K562 (cell line): ENCODE results near the gene CFAP58. TPM values are rescaled to one million over a fixed set of nuclear protein-coding genes. Genes with fewer than 3 reads are reported as not detected.
A peak's percentile ranks its signal among the peaks of the same experiment; 100 is the strongest.

Experiments used
- C11orf30 ChIP-seq: fragments of 450-650 bp; IDR thresholded peaks from 2 replicates; pipeline ENCODE4 v1.6.1; 2016; ENCODE audit warnings: low read depth, mild to moderate bottlenecking
- CCNT2 ChIP-seq: IDR thresholded peaks from 2 replicates; pipeline ENCODE4 v1.6.1; 2011; ENCODE audit warnings: borderline replicate concordance, low read depth, mild to moderate bottlenecking, moderate library complexity, mixed read lengths, low read length; ENCODE audit not compliant: insufficient read length; ENCODE audit errors: extremely low read depth
- FUS ChIP-seq: fragments of 200-400 bp; formaldehyde crosslinking; optimal IDR thresholded peaks from 2 replicates; pipeline ENCODE3; 2017; ENCODE audit warnings: low read depth, low read length
- HDAC1 ChIP-seq, 2 experiments: fragments of 450-650 bp; IDR thresholded peaks; 2 replicates each; pipeline ENCODE4 v1.6.1; 2016 to 2017; ENCODE audit warnings: inconsistent platforms in 1 of 2, mild to moderate bottlenecking in 1 of 2, moderate library complexity in 1 of 2
- JUND ChIP-seq, 2 experiments: IDR thresholded peaks; 2 replicates in 1 of 2; 3 replicates in 1 of 2; pipeline ENCODE4 v1.6.1; 2011; ENCODE audit warnings: borderline replicate concordance in 2 of 2, low read depth in 2 of 2, low read length in 2 of 2, improper control_type of control experiment in 1 of 2, missing biosample characterization in 1 of 2, missing genetic modification characterization in 1 of 2, missing genetic modification reagents in 1 of 2
- MXI1 ChIP-seq: IDR thresholded peaks from 2 replicates; pipeline ENCODE4 v1.6.1; 2011; ENCODE audit warnings: low read depth, mild to moderate bottlenecking, improper control_type of control experiment, low read length
- RAD21 ChIP-seq, 2 experiments: fragments of 250-450 bp in 1 of 2; fragments of 450-650 bp in 1 of 2; sonication (Bioruptor Pico) in 1 of 2; formaldehyde crosslinking in 1 of 2; IDR thresholded peaks in 1 of 2; conservative IDR thresholded peaks in 1 of 2; 2 replicates each; pipeline versions ENCODE4 v1.4.0 to v1.8.0; 2020 to 2022; ENCODE audit warnings: mild to moderate bottlenecking in 2 of 2, moderate library complexity in 1 of 2
- SMAD3 ChIP-seq: fragments of 450-650 bp; formaldehyde crosslinking; conservative IDR thresholded peaks from 2 replicates; pipeline ENCODE4 v1.4.0; 2020; ENCODE audit warnings: mild to moderate bottlenecking
- SP1 ChIP-seq: sonication (generic); formaldehyde crosslinking; IDR thresholded peaks from 2 replicates; pipeline ENCODE4 v1.8.1; 2022; ENCODE audit warnings: mild to moderate bottlenecking, missing genetic modification reagents
- VEZF1 ChIP-seq: fragments of 200-800 bp; sonication (Bioruptor generic); IDR thresholded peaks from 2 replicates; pipeline ENCODE4 v1.6.1; 2017; ENCODE audit warnings: missing genetic modification characterization, missing compliant biosample characterization
- XRCC5 ChIP-seq: fragments of 200-400 bp; formaldehyde crosslinking; IDR thresholded peaks from 2 replicates; pipeline ENCODE4 v1.6.1; 2017; ENCODE audit warnings: low read depth, mild to moderate bottlenecking, low read length
- ZNF316 ChIP-seq: fragments of 450-650 bp; IDR thresholded peaks from 2 replicates; pipeline ENCODE4 v1.6.1; 2016
- ZNF347 ChIP-seq: fragments of 450-650 bp; formaldehyde crosslinking; IDR thresholded peaks from 2 replicates; pipeline ENCODE4 v1.4.0; 2020; ENCODE audit warnings: low read depth, mild to moderate bottlenecking, moderate library complexity
- ZNF444 ChIP-seq: fragments of 250-450 bp; sonication (Bioruptor Pico); IDR thresholded peaks from 2 replicates; pipeline ENCODE4 v1.4.0; 2020; ENCODE audit warnings: mild to moderate bottlenecking, moderate library complexity
- ZNF639 ChIP-seq, 2 experiments: fragments of 200-800 bp in 1 of 2; sonication (Bioruptor generic) in 1 of 2; sonication (generic) in 1 of 2; formaldehyde crosslinking in 1 of 2; IDR thresholded peaks in 1 of 2; conservative IDR thresholded peaks in 1 of 2; 2 replicates each; pipeline versions ENCODE4 v1.5.0 to v1.6.1; 2016 to 2020; ENCODE audit warnings: missing compliant biosample characterization in 1 of 2, missing genetic modification characterization in 1 of 2, missing genetic modification reagents in 1 of 2
- polyA plus RNA-seq, 8 experiments: library from polyadenylated mRNA; depleted of rRNA in 4 of 8; stranded (reverse) in 5 of 8; unstranded in 3 of 8; fragments of >200 nt; fragmentation: Nextera tagmentation in 2 of 8; fragmentation: Illumina TruSeq in 1 of 8; extraction: Ambion mirVana in 2 of 8; extraction: Trizol in 1 of 8; gene quantifications; 2 replicates each; pipeline versions ENCODE4 v1.2.1 to v1.2.3, GENCODE V29; 2011 to 2014; ENCODE audit warnings: inconsistent platforms in 1 of 8, missing spikeins in 1 of 8
- total RNA-seq, 7 experiments: library from RNA; depleted of rRNA in 6 of 7; stranded (reverse); fragments of >200 nt in 6 of 7; fragmentation: Illumina TruSeq in 2 of 7; extraction: Trizol in 2 of 7; gene quantifications; 2 replicates each; pipeline versions ENCODE4 v1.2.1 to v1.2.3, GENCODE V29; 2011 to 2021; ENCODE audit warnings: low replicate concordance in 1 of 7
- TF ChIP-seq, protein P1 (sequence below): fragments of 250-450 bp; sonication (Bioruptor Pico); IDR thresholded peaks from 2 replicates; pipeline ENCODE4 v1.5.0; 2021; ENCODE audit warnings: mild to moderate bottlenecking, moderate library complexity
- TF ChIP-seq, protein P2 (sequence below): sonication (generic); formaldehyde crosslinking; IDR thresholded peaks from 2 replicates; pipeline ENCODE4 v1.8.1; 2023; ENCODE audit warnings: mild to moderate bottlenecking, missing genetic modification reagents

Gene CFAP58
- total and polyA plus RNA-seq, 9 of the 15 experiments (the other 6 are each of a cell fraction or from before 2014, with no cell fraction given): 0.08 to 2.0 (median 0.71) TPM

- TF ChIP-seq VEZF1 (CRISPR knock-in tag) (peak; percentile 22; the same call in 1 of the 2 replicates), C11orf30 (no peak), SP1 (CRISPR knock-in tag) (peak; percentile 92), MXI1 (peak; percentile 93), XRCC5 (peak; percentile 48; the same call in 1 of the 2 replicates), ZNF639 (CRISPR knock-in tag; conservative IDR thresholded peaks at IDR 0.05 in 1 of 2, IDR thresholded peaks at IDR 0.05 in 1 of 2) (no peak), ZNF316 (no peak), HDAC1 (IDR thresholded peaks at IDR 0.05) (peak in 1 of 2 experiments; percentile 57; a peak in 1 of 4 replicates), ZNF347 (CRISPR knock-in tag) (no peak), ZNF444 (no peak), CCNT2 (peak; percentile 48), JUND (IDR thresholded peaks at IDR 0.05; ENCODE audit: borderline replicate concordance, low read depth, low read length) (peak; percentile 6; the same call in 1 of the 2 replicates), JUND (tag; IDR thresholded peaks at IDR 0.05; ENCODE audit: borderline replicate concordance, low read depth, low read length) (no peak), FUS (no peak), SMAD3 (CRISPR knock-in tag) (no peak), RAD21 (CRISPR knock-in tag; conservative IDR thresholded peaks at IDR 0.05 in 1 of 2, IDR thresholded peaks at IDR 0.05 in 1 of 2) (peak in 1 of 2 experiments; percentile 16; a peak in 1 of 4 replicates)
- TF ChIP-seq, protein P1, sequence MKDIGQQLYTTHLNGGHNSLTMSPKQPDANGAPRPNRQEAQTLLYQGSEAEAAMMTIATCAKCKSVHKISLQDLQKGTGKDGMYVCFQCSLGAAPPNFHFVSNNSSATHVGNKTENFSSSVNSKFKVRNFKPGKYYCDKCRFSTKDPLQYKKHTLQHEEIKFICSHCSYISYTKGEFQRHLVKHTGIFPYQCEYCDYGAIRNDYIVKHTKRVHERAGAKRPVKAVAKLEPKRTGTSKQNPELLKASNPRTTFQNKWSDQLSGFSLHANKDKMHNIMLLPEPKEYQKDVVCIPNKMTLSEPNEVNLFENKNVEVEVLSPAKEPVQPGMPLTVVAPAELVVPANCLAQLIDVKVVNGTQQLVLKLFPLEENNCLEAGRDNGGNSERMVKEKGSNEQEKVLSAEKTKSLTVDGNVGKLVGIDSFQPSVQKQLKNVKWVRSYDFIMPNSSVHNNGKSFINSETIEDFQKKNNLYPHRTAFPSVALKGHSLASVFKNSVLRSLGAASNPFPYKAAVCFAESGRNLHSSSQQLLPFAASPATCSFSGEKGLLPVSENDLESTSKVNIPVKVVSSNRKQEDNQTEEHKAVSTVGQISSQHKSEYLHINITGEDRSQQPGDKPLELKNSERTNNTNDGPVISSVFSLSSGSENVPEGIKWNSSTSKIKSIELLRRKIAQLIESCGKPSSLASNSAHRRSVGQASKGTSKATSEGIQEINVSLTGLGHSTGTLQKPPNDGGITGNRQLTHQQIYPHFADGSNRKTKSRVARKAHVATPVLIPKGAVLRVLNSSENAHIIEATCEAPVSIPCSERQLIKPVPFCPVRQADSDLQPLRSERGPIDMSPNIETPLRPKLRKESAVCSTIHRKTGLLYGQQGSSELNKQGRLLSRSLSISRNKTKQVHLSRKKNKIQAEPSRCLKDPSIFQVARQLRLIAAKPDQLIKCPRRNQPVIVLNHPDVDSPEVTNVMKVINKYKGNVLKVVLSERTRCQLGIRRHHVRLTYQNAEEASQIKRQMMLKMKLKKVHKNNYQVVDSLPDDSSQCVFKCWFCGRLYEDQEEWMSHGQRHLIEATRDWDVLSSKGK (CRISPR knock-in tag): no peak
- TF ChIP-seq, protein P2, sequence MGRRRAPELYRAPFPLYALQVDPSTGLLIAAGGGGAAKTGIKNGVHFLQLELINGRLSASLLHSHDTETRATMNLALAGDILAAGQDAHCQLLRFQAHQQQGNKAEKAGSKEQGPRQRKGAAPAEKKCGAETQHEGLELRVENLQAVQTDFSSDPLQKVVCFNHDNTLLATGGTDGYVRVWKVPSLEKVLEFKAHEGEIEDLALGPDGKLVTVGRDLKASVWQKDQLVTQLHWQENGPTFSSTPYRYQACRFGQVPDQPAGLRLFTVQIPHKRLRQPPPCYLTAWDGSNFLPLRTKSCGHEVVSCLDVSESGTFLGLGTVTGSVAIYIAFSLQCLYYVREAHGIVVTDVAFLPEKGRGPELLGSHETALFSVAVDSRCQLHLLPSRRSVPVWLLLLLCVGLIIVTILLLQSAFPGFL (CRISPR knock-in tag): no peak
Observed at GRCh38 chr10:104353325-104354048, at the start of gene CFAP58 (continued).
